ENCODE measurements around the gene SYT9.

- TF ChIP-seq CTCF (IDR thresholded peaks at IDR 0.05) (no peak), EZH2 (IDR thresholded peaks at IDR 0.05) (no peak), EZH2phosphoT487 (IDR thresholded peaks at IDR 0.05) (no peak)
These were observed 254.5 kb downstream of the SYT9 start for GRCh38 chr11:7506243-7506642.
